GM19397 (cell line): ENCODE measurements around the gene MYO3B.

Source experiments
- ATAC-seq: cut with Tn5 transposase; IDR thresholded peaks from one replicate; pipeline ENCODE4 v1.9.1; 2021; ENCODE audit warnings: mild to moderate bottlenecking, moderate library complexity; ENCODE audit not compliant: unreplicated experiment

The MYO3B gene

GRCh38 chr2:170229125-170229524, 51.2 kb downstream of the MYO3B start:
- ATAC-seq, result no peak

GRCh38 chr2:170229744-170230143, 51.8 kb downstream of the MYO3B start:
- ATAC-seq, result no peak

GRCh38 chr2:170235860-170236679, 58.1 kb downstream of the MYO3B start:
- no peak for ATAC-seq

- ATAC-seq, result no peak
Observed at GRCh38 chr2:170236680-170237047, 58.7 kb downstream of the MYO3B start.

GRCh38 chr2:170237572-170238120, 59.7 kb downstream of the MYO3B start:
- ATAC-seq, result no peak

- ATAC-seq, result no peak
Observed at GRCh38 chr2:170238776-170239175, 60.8 kb downstream of the MYO3B start.

- ATAC-seq, result no peak
Observed at GRCh38 chr2:170240629-170241028, 62.7 kb downstream of the MYO3B start.

- no peak for ATAC-seq
Observed at GRCh38 chr2:170241756-170242155, 63.8 kb downstream of the MYO3B start.

GRCh38 chr2:170243118-170243837, 65.3 kb downstream of the MYO3B start:
- ATAC-seq, result no peak

- no peak for ATAC-seq
Observed at GRCh38 chr2:170243898-170244297, 66.0 kb downstream of the MYO3B start.

GRCh38 chr2:170244555-170244954, 66.6 kb downstream of the MYO3B start:
- ATAC-seq, result no peak

- no peak for ATAC-seq
Observed at GRCh38 chr2:170245312-170245711, 67.4 kb downstream of the MYO3B start.

- no peak for ATAC-seq
Observed at GRCh38 chr2:170247333-170247732, 69.4 kb downstream of the MYO3B start.

- no peak for ATAC-seq
Observed at GRCh38 chr2:170247882-170248393, 70.0 kb downstream of the MYO3B start.

GRCh38 chr2:170248574-170249393, 70.8 kb downstream of the MYO3B start:
- no peak for ATAC-seq

- ATAC-seq, result no peak
Observed at GRCh38 chr2:170249761-170250160, 71.8 kb downstream of the MYO3B start.

GRCh38 chr2:170250584-170250983, 72.6 kb downstream of the MYO3B start:
- ATAC-seq, result no peak

GRCh38 chr2:170252414-170252813, 74.5 kb downstream of the MYO3B start:
- ATAC-seq, result no peak

- ATAC-seq, result no peak
Observed at GRCh38 chr2:170253721-170254230, 75.8 kb downstream of the MYO3B start.

- ATAC-seq, result no peak
Observed at GRCh38 chr2:170254293-170254732, 76.4 kb downstream of the MYO3B start.

GRCh38 chr2:170255137-170255536, 77.2 kb downstream of the MYO3B start:
- ATAC-seq, result no peak
